GM12878 (cell line): ENCODE results near the gene HDDC2. TPM values are rescaled to one million over a fixed set of nuclear protein-coding genes. Genes with fewer than 3 reads are reported as not detected.

Source experiments
- ATAC-seq: fragments of 200-7000 bp; cut with Tn5 transposase; 3 replicates; pipeline ENCODE4 v1.9.1; 2020; ENCODE audit warnings: mild to moderate bottlenecking, moderate library complexity
- BruUV-seq: library from RNA; stranded (reverse); fragments of 400-500 nt; replicated peaks from 2 replicates; lab custom pipeline; 2021; lab: Mats Ljungman, UMichigan
- CTCF ChIA-PET: fragments of 300-600 bp; sonication (Branson Sonifier 250); formaldehyde crosslinking; extraction: SDS; loops from one replicate; lab custom pipeline; 2021; ENCODE audit warnings: inconsistent platforms; lab: Yijun Ruan, JAX
- POLR2A ChIA-PET: fragments of 350-600 bp; formaldehyde crosslinking; extraction: SDS; loops from one replicate; lab custom pipeline; 2021; ENCODE audit warnings: inconsistent platforms; lab: Charles Lee
- RAD21 ChIA-PET: fragments of 300-600 bp; sonication (Branson Sonifier 250); formaldehyde crosslinking; loops from one replicate; lab custom pipeline; 2023; ENCODE audit warnings: antibody characterized with exemption; ENCODE audit not compliant: unreplicated experiment; lab: Charles Lee
- SMC1A ChIA-PET: fragments of 300-600 bp; sonication (Branson Sonifier 250); formaldehyde crosslinking; loops from one replicate; lab custom pipeline; 2023; ENCODE audit not compliant: unreplicated experiment, uncharacterized antibody; lab: Charles Lee
- DNase-seq: peaks from one replicate; pipeline ENCODE4 v3.0.0-alpha.2; 2011; ENCODE audit warnings: low read depth, low spot score
- FAIRE-seq: peaks from 3 replicates; lab custom pipeline; 2011; peaks lifted over from hg19 to GRCh38; lab: Jason Lieb, UNC
- H2AFZ ChIP-seq: 2 replicates; pipeline ENCODE4 v1.6.0; 2011; ENCODE audit warnings: low read depth, low read length, control low read depth; ENCODE audit not compliant: control insufficient read depth
- H3K27ac ChIP-seq: 2 replicates; pipeline ENCODE4 v1.5.1; 2011; ENCODE audit warnings: control low read depth; ENCODE audit not compliant: control insufficient read depth, insufficient read depth
- H3K27me3 ChIP-seq, 2 experiments: replicated peaks in 1 of 2; 2 replicates each; pipeline versions ENCODE4 v1.6.0 to v1.6.1; 2011; ENCODE audit warnings: low read length in 1 of 2; ENCODE audit not compliant: control insufficient read depth in 2 of 2, insufficient read depth in 2 of 2
- H3K36me3 ChIP-seq, 2 experiments: 2 replicates each; pipeline ENCODE4 v1.5.1; 2011; ENCODE audit warnings: low read length in 1 of 2; ENCODE audit not compliant: control insufficient read depth in 2 of 2, insufficient read depth in 2 of 2
- H3K4me1 ChIP-seq: 2 replicates; pipeline ENCODE4 v1.6.1; 2011; ENCODE audit warnings: mild to moderate bottlenecking, low read length, moderate library complexity, mixed read lengths; ENCODE audit not compliant: control insufficient read depth, insufficient read depth
- H3K4me2 ChIP-seq: 2 replicates; pipeline ENCODE4 v1.6.0; 2011; ENCODE audit warnings: control low read depth; ENCODE audit not compliant: control insufficient read depth, insufficient read depth
- H3K4me3 ChIP-seq: fragments of 200-600 bp; sonication (generic); 2 replicates; pipeline ENCODE4 v1.5.1; 2016
- H3K79me2 ChIP-seq: 2 replicates; pipeline ENCODE4 v1.6.0; 2011; ENCODE audit warnings: low read length; ENCODE audit not compliant: control insufficient read depth, insufficient read depth
- H3K9ac ChIP-seq: 2 replicates; pipeline ENCODE4 v1.8.0; 2011; ENCODE audit warnings: low read length, control low read depth, mixed read lengths; ENCODE audit not compliant: control insufficient read depth, insufficient read depth
- H3K9me3 ChIP-seq: replicated peaks from 3 replicates; pipeline ENCODE4 v1.5.1; 2011; ENCODE audit warnings: mild to moderate bottlenecking, low read length; ENCODE audit not compliant: control insufficient read depth, insufficient read depth
- H4K20me1 ChIP-seq: 2 replicates; pipeline ENCODE4 v1.6.0; 2011; ENCODE audit not compliant: control insufficient read depth, insufficient read depth
- E4F1 ChIP-seq: fragments of 450-650 bp; IDR thresholded peaks from 2 replicates; pipeline ENCODE4 v1.6.1; 2018; ENCODE audit warnings: borderline replicate concordance, mild to moderate bottlenecking; ENCODE audit not compliant: partially characterized antibody
- EZH2 ChIP-seq: IDR thresholded peaks from 2 replicates; pipeline ENCODE4 v1.6.1; 2012; ENCODE audit warnings: low read depth, mild to moderate bottlenecking, control low read depth, inconsistent platforms, low read length, borderline replicate concordance; ENCODE audit not compliant: control insufficient read depth
- PRDM15 ChIP-seq: fragments of 450-650 bp; formaldehyde crosslinking; IDR thresholded peaks from 2 replicates; pipeline ENCODE4 v1.4.0; 2020; ENCODE audit warnings: mild to moderate bottlenecking, moderate library complexity
- SMC3 ChIP-seq: IDR thresholded peaks from 2 replicates; pipeline ENCODE4 v1.6.1; 2011; ENCODE audit warnings: low read length, improper control_type of control experiment, borderline replicate concordance
- YBX1 ChIP-seq: fragments of 450-650 bp; IDR thresholded peaks from 2 replicates; pipeline ENCODE4 v1.6.1; 2016; ENCODE audit warnings: antibody characterized with exemption
- ZBTB4 ChIP-seq: fragments of 450-650 bp; formaldehyde crosslinking; IDR thresholded peaks from 2 replicates; pipeline ENCODE4 v1.4.0; 2022; ENCODE audit warnings: mild to moderate bottlenecking, moderate library complexity
- WGBS: methylation state at CpG from one replicate; pipeline ENCODE4 v1.1.6; 2016; ENCODE audit warnings: low lambda C conversion rate; ENCODE audit not compliant: insufficient replicate concordance, insufficient coverage; ENCODE audit errors: missing lambda C conversion rate; 5-methylcytosine and 5-hydroxymethylcytosine counted together
- in situ Hi-C: fragments of 300-500 bp; cut with MboI; formaldehyde crosslinking; loops from 9 replicates; pipeline ENCODE4 v1.14.3; 2018; ENCODE audit warnings: mixed read lengths
- intact Hi-C: fragments of 100-400 bp; cut with micrococcal nuclease; formaldehyde crosslinking; loops from one replicate; pipeline ENCODE4 v1.14.2; 2022; ENCODE audit not compliant: unreplicated experiment
- polyA plus RNA-seq, 11 experiments: library from polyadenylated mRNA; depleted of rRNA in 4 of 11; unstranded in 6 of 11; stranded (reverse) in 5 of 11; fragments of >200 nt; fragmentation: Nextera tagmentation in 4 of 11; fragmentation: Illumina TruSeq in 1 of 11; extraction: Ambion mirVana in 4 of 11; extraction: Trizol in 1 of 11; gene quantifications; 1 replicate in 1 of 11; 2 replicates in 10 of 11; pipeline versions ENCODE4 v1.2.1 to v1.2.3, GENCODE V29; 2011 to 2016; ENCODE audit warnings: inconsistent platforms in 2 of 11, missing spikeins in 2 of 11, low read depth in 1 of 11
- total RNA-seq, 4 experiments: library from RNA; depleted of rRNA in 3 of 4; stranded (reverse); fragments of >200 nt in 3 of 4; fragmentation: Illumina TruSeq in 1 of 4; extraction: Trizol in 1 of 4; gene quantifications; 2 replicates each; pipeline versions ENCODE4 v1.2.1 to v1.2.3, GENCODE V29; 2013 to 2021

The HDDC2 gene
- total and polyA plus RNA-seq, 10 of the 15 experiments (the other 5 are each of a cell fraction or from before 2014, with no cell fraction given): 54.5 to 148 (median 92.7) TPM

- TF ChIP-seq SMC3: no peak
- TF ChIP-seq EZH2: no peak
- TF ChIP-seq YBX1: no peak
- no peak for TF ChIP-seq PRDM15
Measured at GRCh38 chr6:125341460-125341859, 39.7 kb upstream of the HDDC2 start (continued).

GRCh38 chr6:125340991-125341390 is 39.2 kb upstream of the HDDC2 start:
- no peak overlapping the region for H2AFZ ChIP-seq
- no peak for TF ChIP-seq E4F1
- TF ChIP-seq ZBTB4 (CRISPR knock-in tag): no peak
- H3K4me3 ChIP-seq: no peak overlapping the region
- ChIA-PET SMC1A (no interaction called here), RAD21 (no interaction called here), CTCF (no interaction called here), POLR2A (no interaction called here)
- no peaks in the 10 kb centered on the region for H3K27me3 ChIP-seq
- no peaks in the 10 kb centered on the region for H3K9me3 ChIP-seq
- H4K20me1 ChIP-seq: no peaks in the 10 kb centered on the region
- H3K79me2 ChIP-seq: no peaks in the 10 kb centered on the region
- H3K9ac ChIP-seq: no peak overlapping the region
- intact Hi-C loops (no loop called here), in situ Hi-C loops (no loop called here)
- no peak overlapping the region for H3K4me2 ChIP-seq
- 66% methylated on average over 2 of the region's 2 CpGs for WGBS
- BruUV-seq: no TSS peak
- no peaks in the 10 kb centered on the region for H3K36me3 ChIP-seq
- no peak for DNase-seq
- H3K27ac ChIP-seq: no peak overlapping the region
- no peak for ATAC-seq
- peaks cover 3% of the 10 kb centered on the region; the same call in 1 of the 2 replicates for H3K4me1 ChIP-seq
- FAIRE-seq: no peak
